K562 (cell line): ENCODE measurements around the gene AURKB. TPM values are rescaled to one million over a fixed set of nuclear protein-coding genes. Genes with fewer than 3 reads are reported as not detected.

Source experiments
- ATF1 ChIP-seq, 2 experiments: fragments of 450-650 bp in 1 of 2; IDR thresholded peaks; 2 replicates each; pipeline ENCODE4 v1.6.1; 2016; ENCODE audit warnings: missing compliant biosample characterization in 1 of 2, missing genetic modification characterization in 1 of 2
- CBX1 ChIP-seq: sonication (generic); IDR thresholded peaks from 2 replicates; pipeline ENCODE4 v1.6.1; 2016; ENCODE audit warnings: antibody characterized with exemption, low read depth, mild to moderate bottlenecking
- CHCHD3 ChIP-seq: fragments of 250-450 bp; sonication (Bioruptor Pico); IDR thresholded peaks from 2 replicates; pipeline ENCODE4 v2.1.2; 2022; ENCODE audit warnings: mild to moderate bottlenecking
- CTCFL ChIP-seq: IDR thresholded peaks from 2 replicates; pipeline ENCODE4 v1.6.1; 2011; ENCODE audit warnings: borderline replicate concordance, low read depth, mild to moderate bottlenecking, moderate library complexity, low read length; ENCODE audit not compliant: insufficient read depth, poor library complexity, severe bottlenecking
- ELF4 ChIP-seq: fragments of 450-650 bp; formaldehyde crosslinking; IDR thresholded peaks from 2 replicates; pipeline ENCODE4 v1.4.0; 2022; ENCODE audit warnings: missing genetic modification characterization
- GABPB2 ChIP-seq: fragments of 250-450 bp; sonication (Bioruptor Pico); conservative IDR thresholded peaks from 2 replicates; pipeline ENCODE4 v1.5.1; 2021; ENCODE audit warnings: mild to moderate bottlenecking
- GTF2A2 ChIP-seq: IDR thresholded peaks from 2 replicates; pipeline ENCODE4 v1.6.1; 2016; ENCODE audit warnings: mild to moderate bottlenecking, missing genetic modification characterization, missing compliant biosample characterization
- HINFP ChIP-seq: fragments of 450-650 bp; conservative IDR thresholded peaks from 2 replicates; pipeline ENCODE4 v1.6.1; 2016; ENCODE audit warnings: missing genetic modification characterization, low read depth, mild to moderate bottlenecking, control low read depth, missing compliant biosample characterization
- HMG20A ChIP-seq: fragments of 450-650 bp; formaldehyde crosslinking; conservative IDR thresholded peaks from 2 replicates; pipeline ENCODE4 v1.4.0; 2020; ENCODE audit warnings: mild to moderate bottlenecking, mixed read lengths
- HMGXB4 ChIP-seq: sonication (generic); formaldehyde crosslinking; IDR thresholded peaks from 2 replicates; pipeline ENCODE4 v1.8.1; 2023; ENCODE audit warnings: mild to moderate bottlenecking, missing genetic modification reagents
- KDM1A ChIP-seq, 2 experiments: fragments of 450-650 bp; IDR thresholded peaks; 2 replicates each; pipeline ENCODE4 v1.6.1; 2016; ENCODE audit warnings: mild to moderate bottlenecking in 2 of 2
- RBM34 ChIP-seq: fragments of 200-400 bp; formaldehyde crosslinking; IDR thresholded peaks from 2 replicates; pipeline ENCODE4 v1.6.1; 2018; ENCODE audit warnings: low read length, borderline replicate concordance; ENCODE audit not compliant: insufficient read depth
- SNRNP70 ChIP-seq: fragments of 200-400 bp; formaldehyde crosslinking; optimal IDR thresholded peaks from 2 replicates; pipeline ENCODE3; 2017; ENCODE audit warnings: low read depth, low read length
- TEAD1 ChIP-seq, 2 experiments: fragments of 450-650 bp in 1 of 2; sonication (generic) in 1 of 2; formaldehyde crosslinking; IDR thresholded peaks; 2 replicates each; pipeline versions ENCODE4 v1.4.0 to v1.8.0; 2020 to 2022; ENCODE audit warnings: mild to moderate bottlenecking in 2 of 2, missing genetic modification reagents in 1 of 2
- XRCC4 ChIP-seq: IDR thresholded peaks from one replicate; pipeline ENCODE4 v1.6.1; 2011; ENCODE audit not compliant: insufficient read depth, insufficient read length; ENCODE audit errors: extremely low read depth
- ZBED1 ChIP-seq: IDR thresholded peaks from 2 replicates; pipeline ENCODE4 v1.6.1; 2014
- ZFP36 ChIP-seq: fragments of 150-350 bp; IDR thresholded peaks from 2 replicates; pipeline ENCODE4 v1.6.1; 2018; ENCODE audit warnings: low read length, low read depth; ENCODE audit not compliant: partially characterized antibody
- ZNF121 ChIP-seq: sonication (generic); formaldehyde crosslinking; conservative IDR thresholded peaks from 2 replicates; pipeline ENCODE4 v1.8.0; 2022; ENCODE audit warnings: missing genetic modification reagents
- ZNF146 ChIP-seq: IDR thresholded peaks from one replicate; pipeline ENCODE4 v1.6.1; 2018; ENCODE audit warnings: missing compliant biosample characterization; ENCODE audit not compliant: unreplicated experiment
- ZNF766 ChIP-seq: fragments of 200-800 bp; sonication (Bioruptor generic); conservative IDR thresholded peaks from 2 replicates; pipeline ENCODE4 v1.6.1; 2016; ENCODE audit warnings: missing genetic modification characterization, missing compliant biosample characterization
- polyA plus RNA-seq, 8 experiments: library from polyadenylated mRNA; depleted of rRNA in 4 of 8; stranded (reverse) in 5 of 8; unstranded in 3 of 8; fragments of >200 nt; fragmentation: Nextera tagmentation in 2 of 8; fragmentation: Illumina TruSeq in 1 of 8; extraction: Ambion mirVana in 2 of 8; extraction: Trizol in 1 of 8; gene quantifications; 2 replicates each; pipeline versions ENCODE4 v1.2.1 to v1.2.3, GENCODE V29; 2011 to 2014; ENCODE audit warnings: inconsistent platforms in 1 of 8, missing spikeins in 1 of 8
- total RNA-seq, 7 experiments: library from RNA; depleted of rRNA in 6 of 7; stranded (reverse); fragments of >200 nt in 6 of 7; fragmentation: Illumina TruSeq in 2 of 7; extraction: Trizol in 2 of 7; gene quantifications; 2 replicates each; pipeline versions ENCODE4 v1.2.1 to v1.2.3, GENCODE V29; 2011 to 2021; ENCODE audit warnings: low replicate concordance in 1 of 7
- TF ChIP-seq, protein P1 (sequence below), 2 experiments: fragments of 450-650 bp in 1 of 2; sonication (generic) in 1 of 2; formaldehyde crosslinking in 1 of 2; IDR thresholded peaks in 1 of 2; conservative IDR thresholded peaks in 1 of 2; 2 replicates each; pipeline versions ENCODE4 v1.6.1 to v1.8.1; 2016 to 2023; ENCODE audit warnings: mild to moderate bottlenecking in 2 of 2, moderate library complexity in 2 of 2, inconsistent platforms in 1 of 2, missing genetic modification reagents in 1 of 2

The AURKB gene
- total and polyA plus RNA-seq, 9 of the 15 experiments (the other 6 are each of a cell fraction or from before 2014, with no cell fraction given): 27.2 to 114 (median 74.8) TPM

DNA sequence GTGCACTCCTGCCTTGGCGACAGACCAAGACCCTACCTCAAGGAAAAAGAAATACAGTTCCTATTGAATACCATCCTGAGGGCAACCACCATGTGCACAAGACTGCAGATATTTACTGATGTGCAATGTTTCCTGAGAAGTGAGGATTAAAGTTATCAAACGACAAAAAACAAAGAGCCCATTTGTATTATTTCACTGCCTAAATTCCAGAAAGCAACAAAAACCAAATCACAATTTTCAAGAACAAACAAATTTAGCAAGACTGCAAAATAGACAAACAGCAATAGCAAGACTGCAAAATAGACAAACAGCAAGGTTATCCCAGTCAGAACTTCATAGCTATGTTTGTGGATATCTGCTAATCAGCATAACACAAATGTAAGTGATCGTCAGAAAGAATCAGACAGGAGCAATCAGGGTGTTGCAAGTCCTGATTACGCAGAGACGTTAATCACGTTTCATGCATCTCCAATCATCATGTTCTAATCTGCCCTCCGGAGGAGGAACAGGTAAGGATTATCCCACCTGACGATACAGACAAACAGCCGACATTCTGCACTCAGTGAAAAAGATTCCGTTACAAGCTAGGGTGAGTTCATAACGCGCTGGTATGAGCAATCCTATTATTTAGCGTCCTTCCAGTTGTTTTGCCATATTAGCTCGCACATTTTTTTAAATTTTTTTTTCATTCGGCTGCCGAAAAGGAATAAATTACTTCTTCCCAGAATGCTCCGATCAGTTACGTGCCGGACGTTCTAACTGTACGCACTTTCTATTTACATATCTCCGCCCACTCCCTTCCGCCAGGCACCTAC is 37.1 kb downstream of the AURKB start (continued):
- TF ChIP-seq CTCFL (no peak), HINFP (tag) (0 out of 2 replicates have a peak, but pooled peaks have one; percentile 34), ZNF146 (no peak), HMGXB4 (CRISPR knock-in tag) (peak; percentile 65; the same call in 1 of the 2 replicates), GTF2A2 (tag) (peak; percentile 98), ZNF121 (CRISPR knock-in tag) (no peak), ZNF766 (CRISPR knock-in tag) (peak; percentile 48; the same call in 1 of the 2 replicates), CHCHD3 (CRISPR knock-in tag) (peak; percentile 99), KDM1A (IDR thresholded peaks at IDR 0.05) (peak; percentile 87 to 93), RBM34 (no peak), ATF1 (CRISPR knock-in tag; IDR thresholded peaks at IDR 0.05) (no peak), ATF1 (tag; IDR thresholded peaks at IDR 0.05) (peak; percentile 92), HMG20A (peak; percentile 79), TEAD1 (CRISPR knock-in tag; IDR thresholded peaks at IDR 0.05) (peak; percentile 91 to 92), SNRNP70 (no peak), ZBED1 (peak; percentile 100), ZFP36 (peak; percentile 38), CBX1 (peak; percentile 100), XRCC4 (no peak), GABPB2 (CRISPR knock-in tag) (peak; percentile 94), ELF4 (CRISPR knock-in tag) (peak; percentile 100)
- TF ChIP-seq, protein P1, sequence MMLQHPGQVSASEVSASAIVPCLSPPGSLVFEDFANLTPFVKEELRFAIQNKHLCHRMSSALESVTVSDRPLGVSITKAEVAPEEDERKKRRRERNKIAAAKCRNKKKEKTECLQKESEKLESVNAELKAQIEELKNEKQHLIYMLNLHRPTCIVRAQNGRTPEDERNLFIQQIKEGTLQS (IDR thresholded peaks at IDR 0.05): peak; percentile 78
- TF ChIP-seq, protein P1 (CRISPR knock-in tag; conservative IDR thresholded peaks at IDR 0.05): peak; percentile 91; the same call in 1 of the 2 replicates
